Astrocyte of the hippocampus (primary cell): ENCODE results near the gene TNRC6B.
"Not testable (repeated sequence)": the region's sequence is repeated elsewhere in the genome, so short reads cannot be mapped to it uniquely, and the experiment has no call there.

Experiments
- DNase-seq: peaks from one replicate; pipeline ENCODE4 v3.0.0; 2011; ENCODE audit warnings: low read depth, low spot score

TNRC6B gene

GRCh38 chr22:40348025-40348658 is 170.4 kb downstream of the TNRC6B start:
- DNase-seq: peak; percentile 68

GRCh38 chr22:40352763-40353162 is 175.0 kb downstream of the TNRC6B start:
- no peak for DNase-seq

- no peak for DNase-seq
Measured at GRCh38 chr22:40361100-40361499, 183.4 kb downstream of the TNRC6B start.

- peak; percentile 10 for DNase-seq
Measured at GRCh38 chr22:40363059-40363458, 185.3 kb downstream of the TNRC6B start.

- DNase-seq: no peak
Measured at GRCh38 chr22:40364431-40364830, 186.7 kb downstream of the TNRC6B start.

GRCh38 chr22:40366068-40366467 is 188.3 kb downstream of the TNRC6B start:
- DNase-seq: no peak

- DNase-seq: no peak
Measured at GRCh38 chr22:40367342-40367741, 189.6 kb downstream of the TNRC6B start.

- DNase-seq: no peak
Measured at GRCh38 chr22:40368016-40368415, 190.3 kb downstream of the TNRC6B start.

GRCh38 chr22:40368836-40369235 is 191.1 kb downstream of the TNRC6B start:
- DNase-seq: no peak

GRCh38 chr22:40374567-40374966 is 196.8 kb downstream of the TNRC6B start:
- DNase-seq: no peak

GRCh38 chr22:40376149-40376548 is 198.4 kb downstream of the TNRC6B start:
- DNase-seq: no peak

- no peak for DNase-seq
Measured at GRCh38 chr22:40377931-40378330, 200.2 kb downstream of the TNRC6B start.

GRCh38 chr22:40378448-40378847 is 200.7 kb downstream of the TNRC6B start:
- not testable (repeated sequence) for DNase-seq

- DNase-seq: no peak
Measured at GRCh38 chr22:40381461-40381860, 203.7 kb downstream of the TNRC6B start.

- DNase-seq: peak; percentile 76
Measured at GRCh38 chr22:40383905-40384304, 206.2 kb downstream of the TNRC6B start.

GRCh38 chr22:40385036-40385782 is 207.5 kb downstream of the TNRC6B start:
- no peak for DNase-seq
